Left cardiac atrium (tissue), 4 donors: ENCODE data around the gene GHRH. TPM values are rescaled to one million over a fixed set of nuclear protein-coding genes. Genes with fewer than 3 reads are reported as not detected.

ENCODE experiments used
- ATAC-seq, 2 donors: fragments of 200-7000 bp; cut with Tn5 transposase; one replicate each; pipeline ENCODE4 v1.9.1; 2020; ENCODE audit warnings: mild to moderate bottlenecking in 2 of 2, moderate library complexity in 2 of 2
- DNase-seq: peaks from one replicate; pipeline ENCODE4 v3.0.0-alpha.2; 2020
- intact Hi-C, 2 donors: fragments of 100-400 bp; cut with DNase I; formaldehyde crosslinking; loops; one replicate each; pipeline versions ENCODE4 v1.14.1 to v1.15.1; 2022 to 2023
- total RNA-seq, 2 donors: library from RNA; stranded (reverse); fragmentation: NEBNext Ultra II Directional; extraction: Animal tissue kit (Norgen Biotek cat#: 25700); gene quantifications; one replicate each; pipeline ENCODE4 v1.2.1, GENCODE V29; 2021
- donor health status: DM: no; HTN: yes; CAD: no.
- donor health status: DM: no; HTN: yes; CAD: no; lungs with severe emphysema.
- donor health status: DM: yes; HTN: yes; CAD: no.
- donor health status: Dilated cardiomyopathy.

Gene GHRH
- total RNA-seq, 2 donors from 2014 or later, result 4.2 to 10.7 TPM

GRCh38 chr20:37226889-37227288 lies 34.7 kb downstream of the GHRH start:
- intact Hi-C loops, result no loop called here
- DNase-seq, result peak; percentile 49
- ATAC-seq, result peak; percentile 68 to 78

- DNase-seq, result no peak
- intact Hi-C loops, result no loop called here
- no peak for ATAC-seq
Measured at GRCh38 chr20:37225146-37225545, 36.5 kb downstream of the GHRH start.

GRCh38 chr20:37223053-37223452 lies 38.6 kb downstream of the GHRH start:
- intact Hi-C loops, result no loop called here
- ATAC-seq (peak in 1 of 2 donors; percentile 91), DNase-seq (no peak)

- ATAC-seq (no peak), DNase-seq (no peak)
- intact Hi-C loops, result no loop called here
Measured at GRCh38 chr20:37222086-37222485, 39.5 kb downstream of the GHRH start.

- intact Hi-C loops, result no loop called here
- no peak for DNase-seq
- ATAC-seq, result peak in 1 of 2 donors; percentile 68
Measured at GRCh38 chr20:37220731-37221130, 40.9 kb downstream of the GHRH start.

- no peak for ATAC-seq
- DNase-seq, result no peak
- intact Hi-C loops, result no loop called here
Measured at GRCh38 chr20:37219751-37220668, 41.6 kb downstream of the GHRH start.

GRCh38 chr20:37218976-37219375 lies 42.6 kb downstream of the GHRH start:
- intact Hi-C loops, result no loop called here
- DNase-seq, result no peak
- no peak for ATAC-seq

- intact Hi-C loops, result no loop called here
- no peak for ATAC-seq
- no peak for DNase-seq
Measured at GRCh38 chr20:37218441-37218840, 43.2 kb downstream of the GHRH start.

GRCh38 chr20:37209661-37210314 lies 51.8 kb downstream of the GHRH start:
- no peak for DNase-seq
- intact Hi-C loops, result loop anchor here in 1 of 2 donors (10.0 kb wide), 1 partner anchor 55 kb away; the partner anchor contains the start of gene GHRH
- ATAC-seq, result no peak

GRCh38 chr20:37209193-37209592 lies 52.4 kb downstream of the GHRH start:
- DNase-seq (no peak), ATAC-seq (no peak)
- intact Hi-C loops, result loop anchor here in 1 of 2 donors (10.0 kb wide), 1 partner anchor 56 kb away; the partner anchor contains the start of gene GHRH

GRCh38 chr20:37207171-37207570 lies 54.4 kb downstream of the GHRH start:
- ATAC-seq (no peak), DNase-seq (no peak)
- intact Hi-C loops, result loop anchor here in 1 of 2 donors (10.0 kb wide), 1 partner anchor 58 kb away; the partner anchor contains the start of gene GHRH

- DNase-seq (no peak), ATAC-seq (no peak)
- intact Hi-C loops, result loop anchor here in 1 of 2 donors (10.0 kb wide), 1 partner anchor 59 kb away; the partner anchor contains the start of gene GHRH
Measured at GRCh38 chr20:37205794-37206193, 55.8 kb downstream of the GHRH start.

GRCh38 chr20:37205130-37205529 lies 56.5 kb downstream of the GHRH start:
- intact Hi-C loops, result loop anchor here in 1 of 2 donors (10.0 kb wide), 1 partner anchor 60 kb away; the partner anchor contains the start of gene GHRH
- ATAC-seq (no peak), DNase-seq (no peak)

- ATAC-seq (peak in 1 of 2 donors; percentile 71), DNase-seq (no peak)
- intact Hi-C loops, result loop anchor here in 1 of 2 donors (5.0 to 10.0 kb wide), 2 partner anchors 61 to 328 kb away; partner anchors contain the start of gene GHRH
Measured at GRCh38 chr20:37204056-37204455, 57.6 kb downstream of the GHRH start.

GRCh38 chr20:37202267-37202943 lies 59.2 kb downstream of the GHRH start:
- intact Hi-C loops, result loop anchor here in 1 of 2 donors (5.0 to 10.0 kb wide), 2 partner anchors 62 to 330 kb away; partner anchors contain the start of gene GHRH
- DNase-seq (no peak), ATAC-seq (peak; percentile 78 to 89)

GRCh38 chr20:37201827-37202162 lies 59.8 kb downstream of the GHRH start:
- ATAC-seq (no peak), DNase-seq (no peak)
- intact Hi-C loops, result loop anchor here in 1 of 2 donors (5.0 to 10.0 kb wide), 2 partner anchors 63 to 331 kb away; partner anchors contain the start of gene GHRH
